B cell (primary cell): ENCODE measurements around the gene ANKRD42. TPM values are rescaled to one million over a fixed set of nuclear protein-coding genes. Genes with fewer than 3 reads are reported as not detected.
A peak's percentile ranks its signal among the peaks of the same experiment; 100 is the strongest.

Experiments
- ATAC-seq: fragments of 200-7000 bp; cut with Tn5 transposase; one replicate; pipeline ENCODE4 v1.10.0; 2021; ENCODE audit warnings: low read depth, mild to moderate bottlenecking, moderate number of reproducible peaks, moderate library complexity
- CTCF ChIA-PET: fragments of 350-600 bp; sonication (Branson Sonifier 250); formaldehyde crosslinking; loops from one replicate; lab custom pipeline; 2021; ENCODE audit warnings: antibody characterized with exemption, inconsistent platforms; lab: Charles Lee
- POLR2A ChIA-PET: fragments of 350-600 bp; sonication (Branson Sonifier 250); formaldehyde crosslinking; loops from one replicate; lab custom pipeline; 2021; ENCODE audit warnings: antibody characterized with exemption; lab: Charles Lee
- DNase-seq: peaks from one replicate; pipeline ENCODE4 v3.0.0; 2013
- H2AFZ ChIP-seq: 2 replicates; pipeline ENCODE4 v1.6.1; 2012; ENCODE audit warnings: mild to moderate bottlenecking, low read depth, low read length; ENCODE audit not compliant: insufficient read depth, poor library complexity, severe bottlenecking
- H3K27ac ChIP-seq, 2 donors: 1 replicate in 1 of 2; 2 replicates in 1 of 2; pipeline ENCODE4 v1.5.1; 2012 to 2013; ENCODE audit warnings: low read length in 2 of 2, mild to moderate bottlenecking in 2 of 2, moderate library complexity in 1 of 2
- H3K27me3 ChIP-seq, 4 experiments: fragments of 200-600 bp in 1 of 4; sonication (generic) in 1 of 4; replicated peaks in 1 of 4; 1 replicate in 2 of 4; 2 replicates in 2 of 4; pipeline versions ENCODE4 v1.6.1 to v1.7.0; 2013 to 2016; ENCODE audit warnings: low read length in 3 of 4, mild to moderate bottlenecking in 2 of 4, mixed read lengths in 1 of 4, moderate library complexity in 1 of 4; ENCODE audit not compliant: insufficient read depth in 4 of 4, control insufficient read depth in 3 of 4; ENCODE audit errors: control extremely low read depth in 1 of 4
- H3K36me3 ChIP-seq, 2 experiments: replicated peaks in 1 of 2; 1 replicate in 1 of 2; 2 replicates in 1 of 2; pipeline versions ENCODE4 v1.6.1 to v1.7.1; 2013; ENCODE audit warnings: low read length in 1 of 2; ENCODE audit not compliant: insufficient read depth in 2 of 2, control insufficient read depth in 1 of 2; ENCODE audit errors: control extremely low read depth in 1 of 2, extremely low read depth in 1 of 2
- H3K4me1 ChIP-seq, 2 donors: fragments of 200-600 bp in 1 of 2; sonication (generic) in 1 of 2; 1 replicate in 1 of 2; 2 replicates in 1 of 2; pipeline versions ENCODE4 v1.5.1 to v1.6.1; 2013 to 2017; ENCODE audit warnings: low read length in 2 of 2; ENCODE audit not compliant: control insufficient read depth in 2 of 2, insufficient read depth in 2 of 2
- H3K4me2 ChIP-seq: replicated peaks from 2 replicates; pipeline ENCODE3; 2012; ENCODE audit warnings: mild to moderate bottlenecking, low read depth, low read length; ENCODE audit not compliant: poor library complexity, severe bottlenecking
- H3K4me3 ChIP-seq, 5 experiments: fragments of 200-600 bp in 1 of 5; sonication (generic) in 1 of 5; 1 replicate in 3 of 5; 2 replicates in 2 of 5; pipeline versions ENCODE4 v1.5.1 to v1.7.0; 2011 to 2016; ENCODE audit warnings: low read length in 4 of 5, mild to moderate bottlenecking in 4 of 5, low read depth in 2 of 5, control low read depth in 1 of 5, moderate library complexity in 1 of 5; ENCODE audit not compliant: insufficient read depth in 1 of 5; ENCODE audit errors: control extremely low read depth in 1 of 5, extremely low read depth in 1 of 5
- H3K79me2 ChIP-seq: fragments of 200-600 bp; sonication (generic); one replicate; pipeline ENCODE4 v1.6.0; 2016; ENCODE audit warnings: low read length; ENCODE audit not compliant: control insufficient read depth, insufficient read depth
- H3K9ac ChIP-seq: fragments of 200-600 bp; sonication (generic); 2 replicates; pipeline ENCODE4 v1.6.1; 2017; ENCODE audit warnings: mild to moderate bottlenecking, low read length, moderate library complexity
- H3K9me3 ChIP-seq, 3 donors: one replicate each; pipeline versions ENCODE4 v1.6.1 to v1.7.1; 2013; ENCODE audit warnings: low read length in 2 of 3; ENCODE audit not compliant: control insufficient read depth in 2 of 3, insufficient read depth in 1 of 3; ENCODE audit errors: control extremely low read depth in 1 of 3
- H4K20me1 ChIP-seq: 2 replicates; pipeline ENCODE4 v1.6.0; 2012; ENCODE audit warnings: mild to moderate bottlenecking, low read length; ENCODE audit not compliant: insufficient read depth, control insufficient read depth, poor library complexity, severe bottlenecking
- H3K27ac Mint-ChIP-seq: one replicate; pipeline ENCODE4 v1.8.0; 2021; ENCODE audit warnings: mixed read lengths
- H3K27me3 Mint-ChIP-seq: one replicate; pipeline ENCODE4 v1.8.0; 2021; ENCODE audit warnings: mixed read lengths
- H3K4me1 Mint-ChIP-seq: one replicate; pipeline ENCODE4 v1.8.0; 2021; ENCODE audit warnings: mixed read lengths
- H3K4me3 Mint-ChIP-seq: one replicate; pipeline ENCODE4 v1.8.0; 2021; ENCODE audit warnings: mixed read lengths
- H3K9me3 Mint-ChIP-seq: one replicate; pipeline ENCODE4 v1.8.0; 2022; ENCODE audit warnings: mixed read lengths; ENCODE audit not compliant: insufficient read depth
- EZH2 ChIP-seq: IDR thresholded peaks from 2 replicates; pipeline ENCODE4 v1.6.1; 2012; ENCODE audit warnings: borderline replicate concordance, low read depth, mild to moderate bottlenecking, moderate library complexity, low read length; ENCODE audit not compliant: insufficient read depth, poor library complexity, severe bottlenecking
- WGBS: methylation state at CpG from one replicate; pipeline ENCODE4 v1.1.5; 2013; ENCODE audit warnings: missing lambda C conversion rate; ENCODE audit not compliant: insufficient coverage; 5-methylcytosine and 5-hydroxymethylcytosine counted together
- intact Hi-C: fragments of 100-400 bp; cut with micrococcal nuclease; formaldehyde crosslinking; loops from one replicate; pipeline ENCODE4 v1.10.0; 2022
- polyA plus RNA-seq: library from polyadenylated mRNA; depleted of rRNA; stranded (reverse); fragments of >200 nt; gene quantifications from 2 replicates; pipeline ENCODE4 v1.2.3, GENCODE V29; 2012
- total RNA-seq, 2 donors: library from RNA; stranded (reverse); fragments of 120-200 nt in 1 of 2; gene quantifications; 1 replicate in 1 of 2; 2 replicates in 1 of 2; pipeline versions ENCODE4 v1.2.3 to v1.2.4, GENCODE V29; 2013 to 2022
- TF ChIP-seq, protein P1 (sequence below): fragments of 200-600 bp; IDR thresholded peaks from one replicate; pipeline ENCODE4 v1.8.0; 2022; ENCODE audit warnings: antibody characterized with exemption, mild to moderate bottlenecking

ANKRD42 gene
- total and polyA plus RNA-seq, 2 donors (not counting 1 experiment from before 2014, with no cell fraction given), result 4.1 to 13.3 TPM

DNA sequence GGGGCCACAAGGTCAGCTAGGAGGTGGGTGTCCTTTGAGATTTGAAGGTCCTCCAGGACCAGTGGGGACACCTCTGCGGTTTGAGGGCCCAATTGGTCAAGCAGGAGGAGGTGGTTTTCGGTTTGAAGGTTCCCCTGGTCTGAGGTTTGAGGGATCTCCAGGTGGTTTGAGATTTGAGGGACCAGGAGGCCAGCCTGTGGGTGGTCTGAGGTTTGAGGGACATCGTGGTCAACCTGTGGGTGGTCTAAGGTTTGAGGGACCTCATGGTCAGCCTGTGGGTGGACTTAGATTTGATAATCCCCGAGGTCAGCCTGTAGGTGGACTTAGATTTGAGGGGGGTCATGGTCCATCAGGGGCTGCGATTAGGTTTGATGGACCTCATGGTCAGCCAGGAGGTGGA is 24.8 kb upstream of the ANKRD42 start:
- no peak overlapping the region for H2AFZ ChIP-seq
- peaks cover 96% of the 10 kb centered on the region for H3K79me2 ChIP-seq
- H3K27me3 ChIP-seq, result no peaks in the 10 kb centered on the region
- peaks cover 28 to 84% of the 10 kb centered on the region in 2 experiments for H3K36me3 ChIP-seq
- no peak overlapping the region for H3K4me3 Mint-ChIP-seq
- H3K27me3 Mint-ChIP-seq, result no peaks in the 10 kb centered on the region
- H3K4me1 Mint-ChIP-seq, result peaks cover 64% of the 10 kb centered on the region
- no peaks in the 10 kb centered on the region for H3K9me3 ChIP-seq
- H3K27ac ChIP-seq, result peak overlapping the region in 1 of 2 donors; percentile 44
- intact Hi-C loops, result no loop called here
- ATAC-seq (no peak), DNase-seq (no peak)
- H3K4me2 ChIP-seq, result no peak overlapping the region
- WGBS, result 99% methylated on average over 5 of the region's 5 CpGs
- CTCF ChIA-PET, result no interaction called here
- no peak overlapping the region for H3K9ac ChIP-seq
- no peak overlapping the region for H3K27ac Mint-ChIP-seq
- H3K4me3 ChIP-seq, result no peak overlapping the region
- H3K9me3 Mint-ChIP-seq, result no peaks in the 10 kb centered on the region
- peaks cover 52% of the 10 kb centered on the region for H4K20me1 ChIP-seq
- POLR2A ChIA-PET, result interaction anchor here (1.0 kb wide), 1 partner anchor 12 kb away, joined by 3 read pairs; the partner anchor contains the start of gene PCF11
- TF ChIP-seq, protein P1, sequence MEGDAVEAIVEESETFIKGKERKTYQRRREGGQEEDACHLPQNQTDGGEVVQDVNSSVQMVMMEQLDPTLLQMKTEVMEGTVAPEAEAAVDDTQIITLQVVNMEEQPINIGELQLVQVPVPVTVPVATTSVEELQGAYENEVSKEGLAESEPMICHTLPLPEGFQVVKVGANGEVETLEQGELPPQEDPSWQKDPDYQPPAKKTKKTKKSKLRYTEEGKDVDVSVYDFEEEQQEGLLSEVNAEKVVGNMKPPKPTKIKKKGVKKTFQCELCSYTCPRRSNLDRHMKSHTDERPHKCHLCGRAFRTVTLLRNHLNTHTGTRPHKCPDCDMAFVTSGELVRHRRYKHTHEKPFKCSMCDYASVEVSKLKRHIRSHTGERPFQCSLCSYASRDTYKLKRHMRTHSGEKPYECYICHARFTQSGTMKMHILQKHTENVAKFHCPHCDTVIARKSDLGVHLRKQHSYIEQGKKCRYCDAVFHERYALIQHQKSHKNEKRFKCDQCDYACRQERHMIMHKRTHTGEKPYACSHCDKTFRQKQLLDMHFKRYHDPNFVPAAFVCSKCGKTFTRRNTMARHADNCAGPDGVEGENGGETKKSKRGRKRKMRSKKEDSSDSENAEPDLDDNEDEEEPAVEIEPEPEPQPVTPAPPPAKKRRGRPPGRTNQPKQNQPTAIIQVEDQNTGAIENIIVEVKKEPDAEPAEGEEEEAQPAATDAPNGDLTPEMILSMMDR, result no peak
- TF ChIP-seq EZH2, result no peak
- peaks cover 46% of the 10 kb centered on the region in 2 donors for H3K4me1 ChIP-seq

DNA sequence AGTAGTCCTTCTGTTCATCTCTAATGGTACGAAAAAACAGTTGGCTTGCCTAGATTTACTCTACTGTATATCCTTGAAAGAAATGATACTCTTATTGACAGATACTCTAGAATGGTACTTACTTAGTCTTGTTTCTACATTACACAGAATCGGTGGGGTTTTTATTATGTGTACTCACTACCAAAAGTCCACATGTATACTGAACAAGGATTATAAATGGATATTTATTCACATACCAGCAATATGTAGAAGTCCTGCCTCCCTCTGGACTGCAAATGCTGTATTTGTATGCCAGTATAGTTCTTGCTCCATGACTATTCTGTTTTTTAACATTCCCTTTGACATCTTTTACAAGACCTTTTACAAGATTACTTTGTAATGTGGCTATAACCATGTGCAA is 22.6 kb upstream of the ANKRD42 start:
- no peaks in the 10 kb centered on the region for H3K27me3 Mint-ChIP-seq
- ChIA-PET POLR2A (no interaction called here), CTCF (no interaction called here)
- no peak overlapping the region for H3K27ac Mint-ChIP-seq
- peaks cover 20 to 80% of the 10 kb centered on the region in 2 experiments for H3K36me3 ChIP-seq
- H4K20me1 ChIP-seq, result peaks cover 72% of the 10 kb centered on the region
- H3K4me3 ChIP-seq, result peak overlapping the region in 2 of 5 experiments; percentile 3 to 20
- H3K4me1 ChIP-seq, result peaks cover 64 to 65% of the 10 kb centered on the region in 2 donors
- H3K27ac ChIP-seq, result peak overlapping the region in 1 of 2 donors; percentile 45
- H3K9me3 ChIP-seq, result no peaks in the 10 kb centered on the region
- no peak for ATAC-seq
- TF ChIP-seq, protein P1, result no peak
- TF ChIP-seq EZH2, result no peak
- WGBS, result no CpG with 5 or more reads among the region's 2 CpGs
- peak overlapping the region; percentile 72 for H3K4me3 Mint-ChIP-seq
- H3K79me2 ChIP-seq, result peaks cover 98% of the 10 kb centered on the region
- no peaks in the 10 kb centered on the region for H3K27me3 ChIP-seq
- H3K4me1 Mint-ChIP-seq, result peaks cover 72% of the 10 kb centered on the region
- H2AFZ ChIP-seq, result no peak overlapping the region
- peak overlapping the region; percentile 39 for H3K9ac ChIP-seq
- intact Hi-C loops, result no loop called here
- peak overlapping the region; percentile 58 for H3K4me2 ChIP-seq
- H3K9me3 Mint-ChIP-seq, result no peaks in the 10 kb centered on the region
- no peak for DNase-seq
